Right lobe of liver (tissue), 6 donors: ENCODE measurements around the gene PSMB7. TPM values are rescaled to one million over a fixed set of nuclear protein-coding genes. Genes with fewer than 3 reads are reported as not detected.

Experiments used
- ATAC-seq, 4 donors: fragments of 200-7000 bp; cut with Tn5 transposase; one replicate each; pipeline ENCODE4 v1.9.1; 2020; ENCODE audit warnings: mild to moderate bottlenecking in 4 of 4, moderate library complexity in 4 of 4
- DNase-seq, 3 donors: peaks; one replicate each; pipeline ENCODE4 v3.0.0-alpha.2; 2020
- H3K27ac ChIP-seq, 3 donors: fragments of 200-600 bp; one replicate each; pipeline ENCODE4 v1.8.0; 2022
- H3K27me3 ChIP-seq, 2 donors: fragments of 200-600 bp; one replicate each; pipeline ENCODE4 v1.8.0; 2022
- H3K36me3 ChIP-seq, 4 donors: fragments of 200-600 bp; sonication (generic) in 1 of 4; one replicate each; pipeline versions ENCODE4 v1.5.1 to v1.8.0; 2017 to 2022; ENCODE audit warnings: control low read depth in 1 of 4
- H3K4me1 ChIP-seq, 4 donors: fragments of 200-600 bp; sonication (generic) in 1 of 4; one replicate each; pipeline versions ENCODE4 v1.5.1 to v1.8.0; 2017 to 2022; ENCODE audit warnings: control low read depth in 1 of 4
- H3K4me3 ChIP-seq, 3 donors: fragments of 200-600 bp; one replicate each; pipeline ENCODE4 v1.8.0; 2022
- H3K9me3 ChIP-seq, 4 donors: fragments of 200-600 bp; sonication (generic) in 1 of 4; one replicate each; pipeline versions ENCODE4 v1.5.1 to v1.8.0; 2017 to 2022; ENCODE audit warnings: control low read depth in 1 of 4
- CTCF ChIP-seq, 4 donors: fragments of 200-600 bp in 3 of 4; fragments of 450-650 bp in 1 of 4; IDR thresholded peaks; one replicate each; pipeline versions ENCODE4 v1.5.1 to v1.8.0; 2016 to 2022; ENCODE audit warnings: antibody characterized with exemption in 4 of 4, mild to moderate bottlenecking in 2 of 4
- POLR2A ChIP-seq: fragments of 450-650 bp; IDR thresholded peaks from one replicate; pipeline ENCODE4 v1.6.1; 2017; ENCODE audit warnings: antibody characterized with exemption, mild to moderate bottlenecking
- WGBS: methylation state at CpG from one replicate; pipeline ENCODE4 v1.1.6; 2018; ENCODE audit warnings: low coverage, low lambda C conversion rate; ENCODE audit not compliant: insufficient coverage; ENCODE audit errors: missing lambda C conversion rate; 5-methylcytosine and 5-hydroxymethylcytosine counted together
- intact Hi-C, 2 donors: fragments of 100-400 bp; cut with DNase I; formaldehyde crosslinking; loops; one replicate each; pipeline versions ENCODE4 v1.11.2 to v1.14.1; 2022
- total RNA-seq, 6 experiments: library from RNA; depleted of rRNA in 2 of 6; stranded (reverse); fragments of >200 nt in 2 of 6; fragmentation: NEBNext Ultra II Directional in 3 of 6; extraction: Animal tissue kit (Norgen Biotek cat#: 25700) in 3 of 6; gene quantifications; one replicate each; pipeline versions ENCODE4 v1.1.0 to v1.2.4, GENCODE V29; 2016 to 2023
- donor health status: DM: no; HTN: yes; CAD: no.
- donor health status: DM: no; HTN: no; CAD: no.
- donor health status: DM: no; HTN: no; CAD: no.
- donor health status: DM: no; HTN: yes; CAD: no.
- donor health status: DM: no; HTN: yes; CAD: no.

PSMB7 gene
- total RNA-seq, 6 experiments from 2014 or later, result 76.4 to 196 (median 96.8) TPM

- Histone ChIP-seq H3K9me3 (no peaks in the 10 kb centered on the region), H3K27ac (no peak overlapping the region), H3K4me1 (peaks cover 0 to 4% (median 0%) of the 10 kb centered on the region in 4 donors), H3K4me3 (no peak overlapping the region), H3K36me3 (no peaks in the 10 kb centered on the region), H3K27me3 (peaks cover 0 to 10% of the 10 kb centered on the region in 2 donors)
- WGBS, result 29% methylated on average over 8 of the region's 19 CpGs
- intact Hi-C loops, result no loop called here
- ATAC-seq (peak in 1 of 4 donors; percentile 30), DNase-seq (no peak)
- TF ChIP-seq CTCF (IDR thresholded peaks at IDR 0.05), result no peak
- TF ChIP-seq POLR2A, result no peak
These were observed 35.9 kb upstream of the PSMB7 start for GRCh38 chr9:124450931-124451661.

GRCh38 chr9:124450241-124450924 is 35.1 kb upstream of the PSMB7 start, which contains the start of gene ADGRD2:
Gene ADGRD2 (plus strand): TSS chr9:124450451. CDS start chr9:124451667, 1,216 bp downstream.
- DNase-seq, result peak; percentile 50 to 62 (median 55)
- peak in 3 of 4 donors; percentile 13 to 72 (median 62) for ATAC-seq
- peaks cover 0 to 10% of the 10 kb centered on the region in 2 donors for H3K27me3 ChIP-seq
- TF ChIP-seq POLR2A (no peak), CTCF (IDR thresholded peaks at IDR 0.05) (no peak)
- intact Hi-C loops, result no loop called here
- no peak within 1 kb of the TSS for H3K4me3 ChIP-seq
- no peaks in the 10 kb centered on the region for H3K36me3 ChIP-seq
- no peaks in the 10 kb centered on the region for H3K9me3 ChIP-seq
- peaks cover 0 to 4% (median 0%) of the 10 kb centered on the region in 4 donors for H3K4me1 ChIP-seq
- no peak within 1 kb of the TSS for H3K27ac ChIP-seq
- 7% methylated on average over 23 of the region's 41 CpGs for WGBS

- Histone ChIP-seq H3K36me3 (no peaks in the 10 kb centered on the region), H3K27ac (no peak overlapping the region), H3K9me3 (no peaks in the 10 kb centered on the region), H3K27me3 (peaks cover 0 to 10% of the 10 kb centered on the region in 2 donors), H3K4me1 (peaks cover 0 to 4% (median 0%) of the 10 kb centered on the region in 4 donors), H3K4me3 (no peak overlapping the region)
- ATAC-seq (no peak), DNase-seq (peak in 2 of 3 donors; percentile 18 to 29)
- TF ChIP-seq CTCF (IDR thresholded peaks at IDR 0.05), result no peak
- TF ChIP-seq POLR2A, result no peak
- intact Hi-C loops, result no loop called here
- WGBS, result no CpG with 5 or more reads among the region's 13 CpGs
These were observed 34.3 kb upstream of the PSMB7 start for GRCh38 chr9:124449381-124450151.

GRCh38 chr9:124448019-124448418 is 32.8 kb upstream of the PSMB7 start:
- Histone ChIP-seq H3K4me3 (no peak overlapping the region), H3K27me3 (peaks cover 0 to 10% of the 10 kb centered on the region in 2 donors), H3K27ac (no peak overlapping the region), H3K36me3 (no peaks in the 10 kb centered on the region), H3K4me1 (peaks cover 0 to 4% (median 0%) of the 10 kb centered on the region in 4 donors), H3K9me3 (no peaks in the 10 kb centered on the region)
- ATAC-seq (no peak), DNase-seq (peak in 2 of 3 donors; percentile 33 to 37)
- intact Hi-C loops, result no loop called here
- WGBS, result 93% methylated on average over 3 of the region's 7 CpGs
- TF ChIP-seq CTCF (IDR thresholded peaks at IDR 0.05), result no peak
- TF ChIP-seq POLR2A, result no peak
